Osteoblast (primary cell): ENCODE data around the gene TARS2. TPM values are rescaled to one million over a fixed set of nuclear protein-coding genes. Genes with fewer than 3 reads are reported as not detected.
A peak's percentile ranks its signal among the peaks of the same experiment; 100 is the strongest.

Source experiments
- DNase-seq: peaks from one replicate; pipeline ENCODE4 v3.0.0; 2011; ENCODE audit warnings: low spot score, mixed read lengths; ENCODE audit not compliant: insufficient read length; ENCODE audit errors: missing footprints
- H2AFZ ChIP-seq: 2 replicates; pipeline ENCODE4 v1.6.0; 2011; ENCODE audit warnings: mild to moderate bottlenecking, low read length
- H3K27ac ChIP-seq: 2 replicates; pipeline ENCODE4 v1.5.1; 2011; ENCODE audit warnings: mild to moderate bottlenecking, low read depth, low read length, moderate library complexity
- H3K27me3 ChIP-seq: 2 replicates; pipeline ENCODE4 v1.6.0; 2012; ENCODE audit warnings: mild to moderate bottlenecking, control low read depth, inconsistent platforms, low read length, moderate library complexity; ENCODE audit not compliant: insufficient read depth
- H3K36me3 ChIP-seq: 2 replicates; pipeline ENCODE4 v1.5.1; 2011; ENCODE audit warnings: mild to moderate bottlenecking, low read length, control low read depth, moderate library complexity; ENCODE audit not compliant: insufficient read depth
- H3K4me1 ChIP-seq: 2 replicates; pipeline ENCODE4 v1.5.1; 2011; ENCODE audit warnings: mild to moderate bottlenecking, low read length, control low read depth, moderate library complexity; ENCODE audit not compliant: insufficient read depth
- H3K4me2 ChIP-seq: 2 replicates; pipeline ENCODE4 v1.6.0; 2011; ENCODE audit warnings: mild to moderate bottlenecking, low read length; ENCODE audit not compliant: insufficient read depth
- H3K4me3 ChIP-seq: fragments of 200-600 bp; sonication (generic); 3 replicates; pipeline ENCODE4 v1.5.1; 2012; ENCODE audit warnings: mild to moderate bottlenecking, low read length, inconsistent platforms; ENCODE audit not compliant: insufficient read depth
- H3K79me2 ChIP-seq: 2 replicates; pipeline ENCODE4 v1.6.0; 2012; ENCODE audit warnings: mild to moderate bottlenecking, low read length, control low read depth, inconsistent platforms; ENCODE audit not compliant: insufficient read depth
- H3K9me3 ChIP-seq: 2 replicates; pipeline ENCODE4 v1.5.1; 2011; ENCODE audit warnings: low read depth, low read length, control low read depth
- H4K20me1 ChIP-seq: 2 replicates; pipeline ENCODE4 v1.6.0; 2012; ENCODE audit warnings: mild to moderate bottlenecking, low read length, control low read depth; ENCODE audit not compliant: insufficient read depth
- total RNA-seq: library from RNA; depleted of rRNA; stranded (reverse); fragments of >200 nt; gene quantifications from 2 replicates; pipeline ENCODE4 v1.2.3, GENCODE V29; 2012
- TF ChIP-seq, protein P1 (sequence below): IDR thresholded peaks from 2 replicates; pipeline ENCODE4 v1.5.1; 2011; ENCODE audit warnings: mild to moderate bottlenecking, low read depth, low read length, moderate library complexity; ENCODE audit errors: extremely low read depth

The TARS2 gene
- total RNA-seq, 1 donor: 10.1 TPM

DNA sequence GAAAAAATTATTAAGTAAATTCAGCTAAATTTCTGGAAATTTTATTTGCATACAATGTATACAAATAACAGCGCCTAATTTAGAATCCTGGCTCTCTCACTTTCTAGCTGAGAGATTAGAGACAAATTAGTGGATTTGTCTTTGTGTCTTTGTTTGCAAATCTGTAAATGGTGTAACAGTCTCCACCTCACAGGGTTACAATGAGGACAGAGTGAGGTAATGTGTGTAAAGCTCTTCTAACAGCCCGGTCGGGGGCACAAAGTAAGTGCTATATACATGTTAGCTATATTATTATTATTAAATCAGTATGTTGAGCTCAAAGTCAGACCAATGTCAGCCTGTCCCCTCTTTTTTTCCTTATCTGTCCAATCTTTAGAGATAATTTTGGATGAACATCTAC, 57.0 kb downstream of the TARS2 start:
- no peaks in the 10 kb centered on the region for H4K20me1 ChIP-seq
- peak; percentile 46 for DNase-seq
- no peaks in the 10 kb centered on the region for H3K79me2 ChIP-seq
- H3K27me3 ChIP-seq: no peaks in the 10 kb centered on the region
- TF ChIP-seq, protein P1, sequence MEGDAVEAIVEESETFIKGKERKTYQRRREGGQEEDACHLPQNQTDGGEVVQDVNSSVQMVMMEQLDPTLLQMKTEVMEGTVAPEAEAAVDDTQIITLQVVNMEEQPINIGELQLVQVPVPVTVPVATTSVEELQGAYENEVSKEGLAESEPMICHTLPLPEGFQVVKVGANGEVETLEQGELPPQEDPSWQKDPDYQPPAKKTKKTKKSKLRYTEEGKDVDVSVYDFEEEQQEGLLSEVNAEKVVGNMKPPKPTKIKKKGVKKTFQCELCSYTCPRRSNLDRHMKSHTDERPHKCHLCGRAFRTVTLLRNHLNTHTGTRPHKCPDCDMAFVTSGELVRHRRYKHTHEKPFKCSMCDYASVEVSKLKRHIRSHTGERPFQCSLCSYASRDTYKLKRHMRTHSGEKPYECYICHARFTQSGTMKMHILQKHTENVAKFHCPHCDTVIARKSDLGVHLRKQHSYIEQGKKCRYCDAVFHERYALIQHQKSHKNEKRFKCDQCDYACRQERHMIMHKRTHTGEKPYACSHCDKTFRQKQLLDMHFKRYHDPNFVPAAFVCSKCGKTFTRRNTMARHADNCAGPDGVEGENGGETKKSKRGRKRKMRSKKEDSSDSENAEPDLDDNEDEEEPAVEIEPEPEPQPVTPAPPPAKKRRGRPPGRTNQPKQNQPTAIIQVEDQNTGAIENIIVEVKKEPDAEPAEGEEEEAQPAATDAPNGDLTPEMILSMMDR: no peak
- H3K36me3 ChIP-seq: no peaks in the 10 kb centered on the region
- H3K4me3 ChIP-seq: no peak overlapping the region
- H3K4me1 ChIP-seq: peaks cover 9% of the 10 kb centered on the region
- H3K4me2 ChIP-seq: no peak overlapping the region
- no peak overlapping the region for H2AFZ ChIP-seq
- no peaks in the 10 kb centered on the region for H3K9me3 ChIP-seq
- no peak overlapping the region for H3K27ac ChIP-seq

DNA sequence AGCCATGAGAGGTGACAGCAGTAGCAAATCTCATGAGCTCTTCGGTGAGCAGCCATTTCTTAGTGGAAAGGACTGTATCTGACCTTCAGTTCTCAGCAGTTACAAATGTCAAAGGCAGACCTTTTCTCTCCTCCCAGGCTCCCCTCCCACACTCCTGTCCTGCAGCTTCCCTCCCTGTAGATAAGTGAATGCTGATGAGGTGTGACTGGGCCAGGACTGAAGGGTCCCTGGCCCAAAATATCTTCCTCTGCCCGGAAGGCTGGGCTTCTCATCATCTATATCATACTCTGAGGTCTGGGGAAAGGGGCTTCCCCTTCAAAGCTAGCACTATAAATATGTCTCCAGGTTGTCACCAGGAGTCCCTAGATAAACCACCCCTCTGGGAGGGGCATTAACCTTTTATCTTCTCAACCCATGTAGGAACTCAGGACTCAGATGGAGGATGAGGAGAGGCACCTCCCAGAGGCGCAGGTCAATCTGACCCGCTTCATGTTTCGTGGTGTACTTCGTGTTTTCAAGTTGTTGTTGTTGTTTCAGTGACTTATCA, 58.3 kb downstream of the TARS2 start:
- DNase-seq: peak; percentile 43
- Histone ChIP-seq H3K36me3 (no peaks in the 10 kb centered on the region), H4K20me1 (no peaks in the 10 kb centered on the region), H2AFZ (no peak overlapping the region), H3K4me1 (peaks cover 16% of the 10 kb centered on the region), H3K4me3 (no peak overlapping the region), H3K27me3 (no peaks in the 10 kb centered on the region), H3K79me2 (no peaks in the 10 kb centered on the region), H3K4me2 (no peak overlapping the region), H3K9me3 (no peaks in the 10 kb centered on the region), H3K27ac (no peak overlapping the region)
- TF ChIP-seq, protein P1: no peak

DNA sequence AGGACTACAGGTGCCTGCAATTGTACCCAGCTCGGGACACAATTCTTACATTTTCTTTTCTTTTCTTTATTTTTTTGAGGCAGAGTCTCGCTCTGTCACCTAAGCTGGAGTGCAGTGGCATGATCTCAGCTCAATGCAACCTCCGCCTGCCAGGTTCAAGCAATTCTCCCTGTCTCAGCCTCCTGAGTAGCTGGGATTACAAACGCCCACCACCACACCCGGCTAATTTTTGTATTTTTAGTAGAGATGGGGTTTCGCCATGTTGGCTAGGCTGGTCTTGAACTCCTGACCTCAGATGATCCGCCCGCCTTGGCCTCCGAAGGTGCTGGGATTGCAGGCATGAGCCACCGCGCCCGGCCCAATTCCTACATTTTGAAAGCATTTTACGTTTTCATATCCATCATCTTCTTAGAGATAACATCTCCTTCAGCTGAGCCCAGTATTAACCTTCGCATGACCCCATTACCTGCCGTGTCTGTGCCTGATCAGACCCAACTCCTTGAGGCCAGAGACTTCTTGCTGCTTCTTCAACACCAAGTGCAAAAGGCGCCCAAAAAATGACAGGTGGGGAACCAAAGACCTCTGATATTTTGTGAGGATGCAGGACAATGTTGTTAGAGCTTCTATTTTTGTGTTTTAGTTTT, 59.2 kb downstream of the TARS2 start:
- H3K4me1 ChIP-seq: peaks cover 21% of the 10 kb centered on the region
- H3K36me3 ChIP-seq: no peaks in the 10 kb centered on the region
- no peak overlapping the region for H3K27ac ChIP-seq
- no peaks in the 10 kb centered on the region for H3K79me2 ChIP-seq
- no peak overlapping the region for H3K4me3 ChIP-seq
- H3K9me3 ChIP-seq: no peaks in the 10 kb centered on the region
- no peak overlapping the region for H3K4me2 ChIP-seq
- DNase-seq: no peak
- no peaks in the 10 kb centered on the region for H3K27me3 ChIP-seq
- TF ChIP-seq, protein P1: no peak
- H4K20me1 ChIP-seq: no peaks in the 10 kb centered on the region
- no peak overlapping the region for H2AFZ ChIP-seq

DNA sequence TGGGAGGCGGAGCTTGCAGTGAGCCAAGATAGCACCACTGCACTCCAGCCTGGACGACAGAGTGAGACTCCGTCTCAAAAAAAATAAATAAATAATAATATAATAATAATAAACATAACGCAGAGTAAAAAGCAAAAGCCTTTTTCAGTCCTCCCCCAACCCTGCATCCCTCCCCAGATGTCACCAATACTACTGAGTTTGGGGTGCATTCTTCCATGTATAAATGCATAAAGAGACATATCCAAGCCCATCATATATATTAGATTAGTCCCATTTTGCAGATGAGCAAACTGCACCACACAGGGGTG, 61.1 kb downstream of the TARS2 start:
- Histone ChIP-seq H3K4me2 (peak overlapping the region; percentile 89), H3K4me1 (peaks cover 32% of the 10 kb centered on the region), H3K27ac (no peak overlapping the region), H3K36me3 (no peaks in the 10 kb centered on the region), H3K27me3 (no peaks in the 10 kb centered on the region), H3K79me2 (no peaks in the 10 kb centered on the region), H3K9me3 (no peaks in the 10 kb centered on the region), H3K4me3 (peak overlapping the region; percentile 74), H4K20me1 (no peaks in the 10 kb centered on the region), H2AFZ (no peak overlapping the region)
- TF ChIP-seq, protein P1: no peak
- DNase-seq: no peak
